Trophoblast cell (in vitro differentiated cells and primary cell): ENCODE results near the gene MPPE1.
A peak's percentile ranks its signal among the peaks of the same experiment; 100 is the strongest.

Source experiments
- DNase-seq, 2 donors: peaks; one replicate each; pipeline ENCODE4 v3.0.0-alpha.2; 2016
- H2AFZ ChIP-seq: 2 replicates; pipeline ENCODE4 v1.6.1; 2013; ENCODE audit warnings: low read length, moderate library complexity, mild to moderate bottlenecking; ENCODE audit not compliant: insufficient read depth, poor library complexity
- H2AK5ac ChIP-seq: 2 replicates; pipeline ENCODE4 v1.6.1; 2013; ENCODE audit warnings: mild to moderate bottlenecking, low read length
- H2BK120ac ChIP-seq: 2 replicates; pipeline ENCODE4 v1.6.1; 2013; ENCODE audit warnings: low read length, mild to moderate bottlenecking, moderate library complexity; ENCODE audit not compliant: insufficient read depth, poor library complexity
- H2BK12ac ChIP-seq: 2 replicates; pipeline ENCODE4 v1.6.1; 2013; ENCODE audit warnings: mild to moderate bottlenecking, low read length, moderate library complexity
- H2BK5ac ChIP-seq: 2 replicates; pipeline ENCODE4 v1.6.1; 2013; ENCODE audit warnings: low read length, low read depth, moderate library complexity, mild to moderate bottlenecking; ENCODE audit not compliant: poor library complexity
- H3K14ac ChIP-seq: 2 replicates; pipeline ENCODE4 v1.6.1; 2013; ENCODE audit warnings: mild to moderate bottlenecking, low read length
- H3K18ac ChIP-seq: 2 replicates; pipeline ENCODE4 v1.6.1; 2013; ENCODE audit warnings: mild to moderate bottlenecking, low read length
- H3K23ac ChIP-seq: 2 replicates; pipeline ENCODE4 v1.6.1; 2013; ENCODE audit warnings: low read length
- H3K27ac ChIP-seq: 2 replicates; pipeline ENCODE4 v1.5.1; 2013; ENCODE audit warnings: low read depth, mild to moderate bottlenecking, inconsistent platforms, low read length, moderate library complexity
- H3K27me3 ChIP-seq: 2 replicates; pipeline ENCODE4 v1.6.1; 2013; ENCODE audit warnings: inconsistent platforms, mild to moderate bottlenecking, low read length, moderate library complexity; ENCODE audit not compliant: insufficient read depth
- H3K36me3 ChIP-seq, 2 experiments: 1 replicate in 1 of 2; 2 replicates in 1 of 2; pipeline ENCODE4 v1.6.1; 2013; ENCODE audit warnings: low read length in 2 of 2, mild to moderate bottlenecking in 2 of 2, moderate library complexity in 1 of 2; ENCODE audit not compliant: insufficient read depth in 2 of 2, control insufficient read depth in 1 of 2
- H3K4ac ChIP-seq: 2 replicates; pipeline ENCODE4 v1.6.1; 2013; ENCODE audit warnings: low read depth, mild to moderate bottlenecking, low read length, moderate library complexity
- H3K4me1 ChIP-seq, 2 experiments: 1 replicate in 1 of 2; 2 replicates in 1 of 2; pipeline ENCODE4 v1.6.1; 2013; ENCODE audit warnings: low read length in 2 of 2, mild to moderate bottlenecking in 2 of 2, moderate library complexity in 1 of 2; ENCODE audit not compliant: insufficient read depth in 2 of 2, control insufficient read depth in 1 of 2
- H3K4me2 ChIP-seq: 2 replicates; pipeline ENCODE4 v1.6.1; 2013; ENCODE audit warnings: inconsistent platforms, mild to moderate bottlenecking, low read length, moderate library complexity
- H3K4me3 ChIP-seq: 2 replicates; pipeline ENCODE4 v1.5.1; 2013; ENCODE audit warnings: mild to moderate bottlenecking, low read depth, low read length, inconsistent platforms
- H3K79me1 ChIP-seq: one replicate; pipeline ENCODE4 v1.6.1; 2013; ENCODE audit warnings: low read length
- H3K79me2 ChIP-seq: 2 replicates; pipeline ENCODE4 v1.6.1; 2013; ENCODE audit warnings: low read length, mild to moderate bottlenecking; ENCODE audit not compliant: control insufficient read depth, insufficient read depth, poor library complexity
- H3K9ac ChIP-seq: 2 replicates; pipeline ENCODE4 v1.6.1; 2013; ENCODE audit warnings: mild to moderate bottlenecking, low read length
- H3K9me3 ChIP-seq: 2 replicates; pipeline ENCODE4 v1.6.1; 2013; ENCODE audit warnings: low read depth, mild to moderate bottlenecking, control low read depth, inconsistent platforms, low read length; ENCODE audit not compliant: insufficient read depth
- H4K12ac ChIP-seq: 2 replicates; pipeline ENCODE4 v1.6.1; 2013; ENCODE audit warnings: low read depth, mild to moderate bottlenecking, low read length, moderate library complexity
- H4K8ac ChIP-seq: 2 replicates; pipeline ENCODE4 v1.6.1; 2013; ENCODE audit warnings: low read depth, mild to moderate bottlenecking, low read length, moderate library complexity
- H4K91ac ChIP-seq: one replicate; pipeline ENCODE4 v1.6.1; 2013; ENCODE audit warnings: low read depth, mild to moderate bottlenecking, low read length, moderate library complexity
- WGBS: extraction: QIAGEN DNeasy Blood & Tissue Kit; methylation state at CpG from one replicate; pipeline ENCODE4 v1.1.7; 2013; ENCODE audit warnings: missing lambda C conversion rate; ENCODE audit not compliant: insufficient read length, insufficient coverage; ENCODE audit errors: extremely low coverage; 5-methylcytosine and 5-hydroxymethylcytosine counted together

MPPE1 gene

GRCh38 chr18:11842562-11842961, 65.6 kb downstream of the MPPE1 start:
- no peak overlapping the region for H2BK120ac ChIP-seq
- no peak overlapping the region for H2AK5ac ChIP-seq
- no peak overlapping the region for H3K4me3 ChIP-seq
- H3K4me1 ChIP-seq = peaks cover 0 to 3% of the 10 kb centered on the region in 2 experiments
- H3K4ac ChIP-seq = no peak overlapping the region
- no peak overlapping the region for H3K27ac ChIP-seq
- WGBS = no CpG with 5 or more reads among the region's 5 CpGs
- H3K14ac ChIP-seq = no peak overlapping the region
- no peak overlapping the region for H3K18ac ChIP-seq
- no peak overlapping the region for H3K9ac ChIP-seq
- H3K27me3 ChIP-seq = no peaks in the 10 kb centered on the region
- H3K79me2 ChIP-seq = no peaks in the 10 kb centered on the region
- no peaks in the 10 kb centered on the region for H3K36me3 ChIP-seq
- H3K23ac ChIP-seq = no peak overlapping the region
- no peak overlapping the region for H2BK12ac ChIP-seq
- H4K8ac ChIP-seq = no peak overlapping the region
- H4K12ac ChIP-seq = no peak overlapping the region
- DNase-seq = no peak
- no peak overlapping the region for H4K91ac ChIP-seq
- H3K79me1 ChIP-seq = no peaks in the 10 kb centered on the region
- no peak overlapping the region for H3K4me2 ChIP-seq
- H3K9me3 ChIP-seq = no peaks in the 10 kb centered on the region
- H2BK5ac ChIP-seq = no peak overlapping the region
- no peak overlapping the region for H2AFZ ChIP-seq

- Histone ChIP-seq H3K27ac (no peak overlapping the region), H3K9ac (no peak overlapping the region), H3K79me2 (no peaks in the 10 kb centered on the region), H2BK5ac (no peak overlapping the region), H3K9me3 (no peaks in the 10 kb centered on the region), H2AK5ac (no peak overlapping the region), H3K4ac (no peak overlapping the region), H4K91ac (no peak overlapping the region), H4K12ac (no peak overlapping the region), H2BK120ac (no peak overlapping the region), H3K27me3 (no peaks in the 10 kb centered on the region), H3K23ac (no peak overlapping the region), H3K36me3 (no peaks in the 10 kb centered on the region), H3K4me1 (peaks cover 0 to 3% of the 10 kb centered on the region in 2 experiments), H3K79me1 (no peaks in the 10 kb centered on the region), H2AFZ (no peak overlapping the region), H3K4me3 (no peak overlapping the region), H3K14ac (no peak overlapping the region), H4K8ac (no peak overlapping the region), H3K18ac (no peak overlapping the region), H2BK12ac (no peak overlapping the region), H3K4me2 (no peak overlapping the region)
- peak; percentile 61 to 66 for DNase-seq
- WGBS = no CpG with 5 or more reads among the region's 6 CpGs
Measured at GRCh38 chr18:11840493-11840892, 67.6 kb downstream of the MPPE1 start.

GRCh38 chr18:11839556-11839955, 68.6 kb downstream of the MPPE1 start:
- Histone ChIP-seq H3K79me1 (no peaks in the 10 kb centered on the region), H3K4me2 (no peak overlapping the region), H3K79me2 (no peaks in the 10 kb centered on the region), H3K9ac (no peak overlapping the region), H3K4ac (no peak overlapping the region), H4K12ac (no peak overlapping the region), H3K9me3 (no peaks in the 10 kb centered on the region), H2BK5ac (no peak overlapping the region), H4K8ac (no peak overlapping the region), H3K27me3 (no peaks in the 10 kb centered on the region), H2BK120ac (no peak overlapping the region), H3K4me1 (peaks cover 0 to 3% of the 10 kb centered on the region in 2 experiments), H3K27ac (no peak overlapping the region), H3K23ac (no peak overlapping the region), H2AK5ac (no peak overlapping the region), H2BK12ac (no peak overlapping the region), H3K18ac (no peak overlapping the region), H3K14ac (no peak overlapping the region), H3K36me3 (no peaks in the 10 kb centered on the region), H3K4me3 (no peak overlapping the region), H2AFZ (no peak overlapping the region), H4K91ac (no peak overlapping the region)
- no CpG with 5 or more reads among the region's 6 CpGs for WGBS
- DNase-seq = no peak

- Histone ChIP-seq H3K36me3 (no peaks in the 10 kb centered on the region), H2AK5ac (no peak overlapping the region), H3K4ac (no peak overlapping the region), H2BK12ac (no peak overlapping the region), H3K4me1 (peaks cover 0 to 3% of the 10 kb centered on the region in 2 experiments), H3K23ac (no peak overlapping the region), H3K18ac (no peak overlapping the region), H2BK120ac (no peak overlapping the region), H4K8ac (no peak overlapping the region), H2AFZ (no peak overlapping the region), H3K27me3 (no peaks in the 10 kb centered on the region), H4K91ac (no peak overlapping the region), H3K9me3 (no peaks in the 10 kb centered on the region), H3K4me3 (no peak overlapping the region), H3K14ac (no peak overlapping the region), H4K12ac (no peak overlapping the region), H2BK5ac (no peak overlapping the region), H3K4me2 (no peak overlapping the region), H3K27ac (no peak overlapping the region), H3K79me2 (no peaks in the 10 kb centered on the region), H3K79me1 (no peaks in the 10 kb centered on the region), H3K9ac (no peak overlapping the region)
- no peak for DNase-seq
- no CpG with 5 or more reads among the region's 5 CpGs for WGBS
Measured at GRCh38 chr18:11834772-11835171, 73.3 kb downstream of the MPPE1 start.
